ENCODE measurements around the gene IGSF23.

Gene IGSF23

DNA sequence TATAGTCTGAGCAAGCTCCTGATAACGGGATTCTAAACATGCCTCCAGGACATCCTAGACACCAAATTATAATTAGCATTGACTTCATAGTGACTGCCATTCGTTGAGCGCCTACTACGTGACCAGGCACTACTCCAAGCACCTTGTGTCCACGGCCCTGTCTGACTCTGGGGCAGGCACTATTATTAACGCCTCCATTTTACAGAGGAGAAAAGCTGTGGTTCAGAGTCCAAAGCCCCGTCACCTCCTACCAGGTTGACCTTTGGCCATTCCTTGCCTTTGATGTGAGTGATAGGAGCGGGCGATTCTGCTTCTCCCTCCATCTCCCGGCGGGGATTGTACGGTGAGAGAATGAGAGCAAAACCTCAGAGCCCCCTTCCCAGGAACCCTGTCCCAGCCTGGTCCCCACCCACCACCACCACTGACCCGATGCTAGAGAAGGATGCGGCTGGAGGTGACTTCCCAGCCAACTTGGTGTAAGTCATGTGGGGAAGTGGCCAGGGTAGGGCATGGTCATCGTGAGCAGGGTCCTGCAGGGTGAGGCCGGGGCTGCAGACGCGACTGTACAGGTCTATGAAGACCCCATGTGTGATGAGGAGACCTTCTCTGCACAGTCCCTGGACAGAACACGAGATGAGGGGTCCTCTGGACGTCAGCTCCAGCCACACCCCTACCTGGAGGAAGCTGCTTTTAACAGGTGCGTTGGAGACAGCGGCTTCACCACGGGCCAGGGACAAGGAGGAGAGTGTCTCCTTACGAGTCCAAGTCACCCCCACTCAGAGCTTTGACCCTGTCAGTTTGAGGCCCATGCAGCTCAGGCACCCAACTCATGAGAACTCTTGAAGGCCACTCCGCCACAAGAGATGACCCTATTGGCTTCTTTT is at the start of gene IGSF23:
Gene IGSF23 (plus strand): TSS at position 269 of the 884 bp plus-strand sequence. CDS start 83 bp downstream, at position 352.
- DNase-seq: no peak

DNA sequence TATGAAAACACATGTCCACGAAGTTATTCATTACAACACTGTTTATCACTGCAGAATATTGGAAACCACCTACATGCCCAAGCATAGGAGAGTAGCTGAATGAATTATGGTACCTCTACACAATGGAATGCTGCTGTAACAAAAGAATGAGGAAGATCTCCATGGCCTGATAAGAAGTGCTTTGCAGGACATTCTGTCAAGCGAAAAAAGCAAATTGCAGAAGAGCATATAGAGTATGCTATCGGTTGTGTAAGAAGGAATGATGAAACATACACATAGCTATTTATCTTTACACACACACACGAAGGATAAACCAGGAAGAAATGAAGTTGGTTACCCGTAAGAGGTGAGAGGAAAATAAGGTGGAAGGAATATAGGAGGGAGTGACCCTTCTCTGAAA is 46.4 kb upstream of the IGSF23 start:
- DNase-seq: no peak

GRCh38 chr19:44567745-44568144 is 45.6 kb upstream of the IGSF23 start:
- DNase-seq: no peak

- DNase-seq: no peak
These were observed 42.8 kb upstream of the IGSF23 start for GRCh38 chr19:44570603-44570983.

DNA sequence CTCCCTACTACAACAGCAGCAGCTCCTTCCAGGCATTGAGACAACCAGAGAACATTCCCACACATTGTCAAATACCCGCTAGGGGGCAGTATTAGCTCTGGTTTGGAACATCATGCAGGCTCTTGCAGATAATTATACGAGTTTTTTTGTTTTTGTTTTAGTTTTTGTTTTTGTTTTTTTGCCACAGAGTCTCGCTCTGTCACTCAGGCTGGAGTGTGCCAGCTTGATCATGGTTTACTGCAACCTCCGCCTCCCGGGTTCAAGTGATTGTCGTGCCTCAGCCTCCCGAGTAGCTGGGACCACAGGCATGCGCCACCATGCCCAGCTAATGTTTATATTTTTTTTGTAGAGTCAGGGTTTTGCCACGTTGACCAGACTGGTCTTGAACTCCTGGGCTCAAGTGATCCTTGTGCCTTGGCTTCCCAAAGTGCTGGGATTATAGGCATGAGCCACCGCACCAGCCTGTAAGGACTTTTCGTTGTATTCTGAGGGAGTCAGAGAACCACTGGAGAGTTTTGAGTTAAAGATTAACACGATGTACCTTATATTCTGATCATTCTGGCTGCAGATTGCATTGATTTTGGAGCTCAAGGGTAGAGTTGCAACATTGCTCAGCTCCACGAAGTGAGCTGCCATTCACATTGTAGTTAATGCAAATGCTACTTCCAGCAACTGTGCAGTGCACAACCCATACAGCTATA is 42.2 kb upstream of the IGSF23 start:
- peak; percentile 63 for DNase-seq

DNA sequence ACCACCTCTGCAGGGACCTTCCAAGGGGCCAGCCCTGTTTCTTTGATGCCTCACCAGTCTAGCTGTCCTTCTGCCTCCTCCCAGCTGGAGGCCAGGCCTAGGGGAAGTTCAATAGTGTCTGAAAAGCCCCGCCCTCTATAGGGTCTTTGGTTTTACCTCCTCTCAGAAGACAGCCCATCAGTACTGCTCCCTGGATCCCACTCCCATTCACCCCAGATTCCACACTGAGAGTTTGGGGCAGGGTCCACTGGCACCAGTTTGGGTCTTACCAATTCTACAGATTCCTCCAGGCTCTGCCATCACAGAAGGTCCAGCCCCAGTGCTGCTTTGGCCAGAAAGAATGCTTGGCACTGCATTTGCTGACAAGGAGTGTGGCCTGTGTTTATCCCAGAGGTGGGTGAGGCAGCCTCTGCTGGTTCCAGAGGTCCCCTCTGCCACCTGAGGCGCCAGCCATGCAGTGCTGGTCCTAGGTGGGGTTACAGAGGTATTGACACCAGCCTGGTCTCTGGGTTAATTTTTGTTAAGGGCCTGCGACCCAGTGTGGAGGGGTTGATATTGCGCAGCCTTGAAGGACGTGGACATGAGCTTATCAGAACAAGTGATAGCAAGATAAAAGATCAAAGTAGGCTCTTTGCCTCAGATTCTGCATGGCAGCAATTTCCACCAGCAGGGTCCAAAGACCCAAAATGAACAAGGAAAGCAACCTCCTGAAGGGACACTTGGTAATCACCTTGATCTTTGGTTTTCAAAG is 41.4 kb upstream of the IGSF23 start:
- DNase-seq: no peak

DNA sequence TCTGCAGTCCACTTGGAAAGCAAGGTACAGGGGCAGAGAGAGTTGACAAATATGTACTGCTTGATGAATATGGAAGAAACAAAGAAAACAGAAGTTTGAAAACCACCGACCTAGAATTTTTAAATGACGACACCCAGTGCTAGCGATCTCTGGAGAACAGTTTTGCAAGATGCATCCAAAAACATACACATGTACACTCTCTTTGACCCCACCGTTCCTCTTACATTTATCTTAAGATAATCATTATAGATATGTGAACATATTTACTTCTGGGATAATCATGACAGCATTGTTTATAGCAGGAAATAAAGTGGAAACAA is 40.8 kb upstream of the IGSF23 start:
- DNase-seq: no peak

GRCh38 chr19:44573183-44573582 is 40.2 kb upstream of the IGSF23 start:
- DNase-seq: no peak

DNA sequence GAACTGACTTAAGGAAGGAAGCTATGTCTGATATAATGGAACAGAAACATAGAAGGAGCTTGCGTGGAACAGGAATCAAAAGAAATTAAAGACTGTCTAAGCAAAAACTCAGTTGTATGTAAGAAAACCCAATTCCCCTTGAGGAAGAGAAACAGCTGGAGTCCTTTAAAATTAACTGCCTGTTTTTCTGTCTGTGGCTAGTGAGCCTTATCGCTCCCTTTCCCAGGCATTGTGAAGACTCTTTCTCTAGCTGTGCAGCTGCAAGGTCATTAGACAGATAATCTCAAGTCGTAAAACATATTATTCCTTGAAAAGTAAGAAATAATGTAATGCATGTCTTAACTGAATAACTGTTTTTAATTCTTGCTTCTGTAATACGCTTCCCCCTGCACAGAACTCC is 39.7 kb upstream of the IGSF23 start:
- no peak for DNase-seq

DNA sequence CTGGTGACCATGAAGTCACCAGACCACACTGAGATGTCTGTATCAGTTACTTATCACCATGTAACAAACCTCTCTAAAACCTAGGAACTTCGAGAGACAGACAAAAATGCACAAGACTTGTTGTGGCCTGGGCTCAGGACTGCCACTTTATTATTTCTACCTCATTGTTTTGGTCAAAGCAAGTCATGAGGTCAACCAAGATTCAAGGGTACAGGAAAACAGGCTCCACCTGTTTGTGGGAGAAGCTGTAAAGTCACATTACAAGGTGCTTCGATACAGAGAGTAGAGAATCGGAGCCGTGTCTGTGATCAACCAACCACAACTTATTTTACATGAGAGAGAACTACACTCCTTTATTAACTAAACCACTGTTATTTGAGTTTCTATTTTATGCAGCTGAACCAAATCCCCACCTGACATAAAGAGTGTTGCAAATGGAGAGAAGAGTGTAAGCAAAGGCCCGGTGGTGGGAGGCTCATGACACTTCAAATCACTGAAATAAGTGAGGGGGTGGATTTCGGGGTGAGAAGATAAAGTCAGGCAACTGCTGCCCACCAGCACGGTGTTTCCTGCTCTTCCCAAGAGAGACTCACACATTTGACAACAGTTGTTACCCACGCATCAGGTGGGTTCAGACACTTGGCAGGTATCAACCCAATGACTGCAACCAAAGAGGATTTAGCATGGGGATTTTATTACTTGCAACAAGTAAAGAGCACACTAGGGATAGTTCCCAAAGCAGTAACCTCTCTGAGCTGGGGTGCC is 39.0 kb upstream of the IGSF23 start:
- no peak for DNase-seq

GRCh38 chr19:44575116-44575700 is 38.2 kb upstream of the IGSF23 start:
- DNase-seq: no peak

- DNase-seq: no peak
These were observed 36.4 kb upstream of the IGSF23 start for GRCh38 chr19:44576843-44577565.

DNA sequence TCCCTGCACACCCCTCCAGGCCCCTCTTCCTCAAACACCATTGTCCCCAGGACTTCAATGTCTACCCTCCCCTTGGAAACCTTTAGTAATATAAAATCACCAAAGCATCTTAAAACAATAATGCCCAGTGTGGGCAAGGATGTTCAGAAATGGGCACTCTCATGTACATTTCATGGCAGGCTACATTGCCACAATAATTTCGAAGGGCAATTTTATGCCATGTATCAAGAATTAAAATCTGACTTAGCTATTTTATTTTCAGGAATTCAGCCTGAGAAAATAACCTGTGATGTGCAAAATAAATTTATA is 35.8 kb upstream of the IGSF23 start:
- DNase-seq: no peak

DNA sequence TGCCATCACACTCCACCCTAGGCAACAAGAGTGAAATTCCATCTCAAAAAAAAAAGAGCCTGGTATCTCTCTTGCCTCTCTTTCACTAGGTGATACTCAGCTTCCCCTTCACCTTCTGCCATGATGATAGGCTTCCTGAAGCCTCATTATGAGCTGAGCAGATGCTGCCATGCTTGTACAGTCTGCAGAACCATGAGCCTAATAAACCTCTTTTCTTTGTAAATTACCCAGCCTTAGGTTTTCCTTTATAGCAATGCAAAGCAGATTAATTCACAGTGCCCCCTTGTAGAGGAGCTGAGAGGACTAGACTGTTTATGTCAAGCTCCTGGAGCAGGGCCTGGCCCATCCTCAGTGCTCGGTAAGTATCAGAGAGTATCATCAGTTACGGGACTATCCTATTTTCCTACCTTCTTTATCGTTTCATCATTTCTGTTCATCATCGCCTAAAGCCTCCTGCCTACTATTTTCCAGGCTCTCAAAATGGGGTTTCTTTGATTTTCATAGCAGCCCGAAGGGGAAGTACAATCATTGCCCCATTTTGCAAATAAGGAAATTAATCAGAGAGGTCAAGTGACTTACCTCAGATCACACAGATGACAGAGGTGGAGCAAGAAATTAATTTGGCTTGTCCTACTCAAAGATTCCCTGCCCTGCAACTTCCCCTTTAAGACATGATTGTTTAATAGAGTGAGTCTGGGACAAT is 33.5 kb upstream of the IGSF23 start:
- no peak for DNase-seq

DNA sequence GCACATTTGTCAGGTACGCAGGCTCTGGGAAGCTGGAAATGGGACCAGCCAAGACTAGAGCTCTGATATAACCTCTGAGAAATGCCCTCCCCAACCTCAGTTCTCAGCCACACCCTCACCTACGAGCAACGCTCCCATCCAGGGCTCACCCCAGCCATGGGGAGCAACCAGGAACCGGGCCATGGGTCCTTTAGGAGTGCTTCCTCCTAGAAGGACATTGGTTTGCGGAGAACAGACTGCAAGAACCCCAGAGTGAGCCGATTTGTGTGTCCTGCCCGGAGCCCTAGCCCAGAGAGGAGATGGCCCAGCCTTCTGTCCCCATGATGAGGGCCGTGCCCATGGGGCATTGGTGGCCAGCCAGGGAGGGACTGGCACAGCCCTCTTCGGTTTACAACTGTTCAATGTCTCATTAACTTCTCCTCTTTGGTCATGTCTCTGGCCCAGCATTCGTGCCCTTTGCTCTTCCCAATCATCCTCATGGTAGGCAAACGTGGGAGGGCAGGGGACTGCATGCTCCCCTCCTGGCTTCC is 32.9 kb upstream of the IGSF23 start:
- DNase-seq: no peak

DNA sequence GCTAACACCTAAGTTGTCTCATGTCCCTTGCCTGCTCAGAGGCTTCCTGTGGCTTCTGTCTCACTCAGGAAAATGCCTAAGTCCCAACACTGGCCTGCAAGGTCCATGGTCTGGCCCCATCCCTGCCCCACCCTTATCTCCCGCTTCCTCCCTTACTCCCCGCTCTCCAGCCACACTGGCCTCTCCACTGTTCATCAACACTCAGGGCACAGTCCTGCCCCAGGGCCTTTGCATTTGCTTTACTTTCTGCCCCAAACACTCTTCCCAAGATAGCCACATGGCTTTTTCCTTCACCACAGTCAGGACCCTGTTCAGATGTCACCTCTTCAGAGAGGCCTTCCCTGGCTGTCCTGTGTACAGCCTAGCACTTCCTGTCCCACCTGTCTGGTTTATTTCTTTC is 32.1 kb upstream of the IGSF23 start:
- no peak for DNase-seq

DNA sequence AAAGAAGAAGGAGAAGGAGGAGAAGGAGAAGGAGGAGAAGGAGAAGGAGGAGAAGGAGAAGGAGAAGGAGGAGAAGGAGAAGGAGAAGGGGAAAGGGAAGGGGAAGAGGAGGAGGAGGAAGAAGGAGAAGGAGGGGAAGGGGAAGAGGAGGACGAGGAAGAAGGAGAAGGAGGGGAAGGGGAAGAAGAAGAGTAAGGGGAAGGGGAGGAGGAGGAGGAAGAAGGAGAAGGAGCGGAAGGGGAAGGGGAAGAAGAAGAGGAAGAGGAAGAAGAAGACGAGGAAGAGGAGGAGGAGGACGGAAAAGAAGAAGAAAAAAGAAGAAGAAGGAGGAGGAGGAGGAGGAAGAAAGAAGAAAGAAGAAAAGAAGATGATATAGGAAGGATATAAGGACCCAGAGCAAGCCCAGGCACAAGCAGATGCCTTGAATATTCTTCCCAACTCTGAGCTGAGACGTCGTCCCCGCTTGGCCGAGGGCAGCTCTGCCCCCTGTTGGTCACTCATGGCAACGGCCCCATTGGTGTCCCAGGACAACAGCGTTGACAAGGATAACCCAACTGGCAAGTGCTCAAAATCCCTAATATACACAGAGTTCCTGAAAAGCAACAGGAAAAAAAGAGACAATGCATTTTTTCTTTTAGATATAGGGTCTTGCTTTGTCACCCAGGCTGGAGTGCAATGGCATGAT is 30.6 kb upstream of the IGSF23 start:
- no peak for DNase-seq

GRCh38 chr19:44585371-44586133 is 27.8 kb upstream of the IGSF23 start:
- no peak for DNase-seq

DNA sequence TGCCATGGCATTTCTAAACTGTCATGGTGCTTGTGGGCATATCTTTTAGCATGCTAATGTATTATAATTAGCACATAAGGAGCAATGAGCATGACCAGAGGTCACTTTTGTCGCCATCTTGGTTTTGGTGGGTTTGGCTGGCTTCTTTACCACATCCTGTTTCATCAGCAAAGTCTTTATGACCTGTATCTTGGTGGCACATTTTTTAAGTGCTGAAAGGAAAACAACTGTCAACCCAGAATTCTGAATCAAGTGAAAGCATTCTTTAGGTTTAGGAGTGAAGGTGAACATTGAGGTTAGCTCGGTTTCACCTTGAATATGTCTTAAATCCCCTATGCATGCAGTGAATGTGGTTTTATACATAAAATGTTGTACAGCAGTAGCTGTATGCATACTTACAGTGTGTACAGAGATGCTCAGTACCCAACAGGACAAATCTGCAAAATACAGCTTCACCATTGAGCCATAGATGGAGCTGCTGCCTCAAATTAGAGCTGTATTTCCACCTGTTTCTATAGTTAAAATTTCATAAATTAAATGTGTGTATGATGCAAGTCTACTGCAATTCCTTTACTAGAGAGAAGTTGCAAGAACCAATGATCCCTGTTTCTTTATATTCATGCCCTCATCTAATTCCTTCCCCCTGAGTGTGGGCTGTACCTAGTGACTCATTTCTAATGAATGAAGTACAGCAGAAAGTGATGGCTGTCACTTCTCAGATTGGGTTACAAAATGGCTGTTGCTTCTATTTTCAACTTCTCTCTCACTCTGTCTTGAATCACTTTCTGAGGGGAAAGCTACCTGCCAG is 25.2 kb upstream of the IGSF23 start:
- DNase-seq: no peak
